K562 (cell line): Measurements from ENCODE around the gene FGF11. TPM values are rescaled to one million over a fixed set of nuclear protein-coding genes. Genes with fewer than 3 reads are reported as not detected.

Source experiments
- ATAC-seq: fragments of 200-7000 bp; cut with Tn5 transposase; 3 replicates; pipeline ENCODE4 v1.9.1; 2020; ENCODE audit warnings: moderate library complexity
- Bru-seq: library from RNA; stranded (reverse); fragments of 400-500 nt; gene quantifications from one replicate; lab custom pipeline; 2021; lab: Mats Ljungman, UMichigan
- BruChase-seq, 2 experiments: library from RNA; stranded (reverse); fragments of 400-500 nt; gene quantifications; one replicate each; lab custom pipeline; 2021; lab: Mats Ljungman, UMichigan
- BruUV-seq: library from RNA; stranded (reverse); fragments of 400-500 nt; replicated peaks from 2 replicates; lab custom pipeline; 2021; lab: Mats Ljungman, UMichigan
- CTCF ChIA-PET: fragments of 300-600 bp; formaldehyde crosslinking; extraction: SDS; loops from one replicate; lab custom pipeline; 2021; ENCODE audit warnings: low intra/inter-chr PET ratio; lab: Yijun Ruan, JAX
- POLR2A ChIA-PET: fragments of 300-600, 350-650 bp; sonication (Branson Sonifier 250); formaldehyde crosslinking; extraction: SDS; loops from one replicate; lab custom pipeline; 2021; ENCODE audit warnings: antibody characterized with exemption, inconsistent platforms; lab: Yijun Ruan, JAX
- DNase-seq, 4 experiments: peaks; one replicate each; pipeline versions ENCODE4 v3.0.0 to v3.0.0-alpha.2; 2011 to 2018; ENCODE audit warnings: low spot score in 3 of 4, mixed read lengths in 3 of 4; ENCODE audit errors: extremely low read depth in 1 of 4
- FAIRE-seq: peaks from 2 replicates; lab custom pipeline; 2011; peaks lifted over from hg19 to GRCh38; lab: Jason Lieb, UNC
- H2AFZ ChIP-seq: 2 replicates; pipeline ENCODE4 v1.6.0; 2011; ENCODE audit warnings: low read depth, low read length, control low read depth, inconsistent platforms
- H3K27ac ChIP-seq: fragments of 200-600 bp; 3 replicates; pipeline ENCODE4 v1.8.0; 2011; ENCODE audit warnings: low read depth, mild to moderate bottlenecking, control low read depth, inconsistent platforms, low read length, moderate library complexity, mixed read lengths; ENCODE audit errors: extremely low read depth
- H3K27me3 ChIP-seq, 2 experiments: fragments of 300-600 bp in 1 of 2; 2 replicates in 1 of 2; 3 replicates in 1 of 2; pipeline versions ENCODE4 v1.6.0 to v1.8.0; 2011; ENCODE audit warnings: inconsistent platforms in 2 of 2, low read length in 2 of 2, mild to moderate bottlenecking in 1 of 2, mixed read lengths in 1 of 2, moderate library complexity in 1 of 2; ENCODE audit not compliant: control insufficient read depth in 2 of 2, insufficient read depth in 2 of 2
- H3K36me3 ChIP-seq: fragments of 300-600 bp; 3 replicates; pipeline ENCODE4 v1.8.0; 2011; ENCODE audit warnings: mild to moderate bottlenecking, low read length, inconsistent platforms; ENCODE audit not compliant: control insufficient read depth, insufficient read depth
- H3K4me1 ChIP-seq, 2 experiments: fragments of 200-600 bp in 1 of 2; replicated peaks in 1 of 2; 2 replicates in 1 of 2; 3 replicates in 1 of 2; pipeline versions ENCODE4 v1.5.1 to v1.8.0; 2011; ENCODE audit warnings: inconsistent platforms in 2 of 2, low read length in 2 of 2, mild to moderate bottlenecking in 1 of 2, mixed read lengths in 1 of 2, moderate library complexity in 1 of 2; ENCODE audit not compliant: control insufficient read depth in 2 of 2, insufficient read depth in 2 of 2
- H3K4me2 ChIP-seq: 2 replicates; pipeline ENCODE4 v1.6.1; 2011; ENCODE audit warnings: low read length, control low read depth, inconsistent platforms, mixed read lengths; ENCODE audit not compliant: insufficient read depth
- H3K4me3 ChIP-seq: fragments of 200-600 bp; sonication (generic), shearing (Covaris generic); 2 replicates; pipeline ENCODE4 v1.5.1; 2016; ENCODE audit warnings: control low read depth, inconsistent platforms
- H3K79me2 ChIP-seq: fragments of 200-600 bp; 3 replicates; pipeline ENCODE4 v1.8.0; 2011; ENCODE audit warnings: low read length, inconsistent platforms; ENCODE audit not compliant: control insufficient read depth, insufficient read depth
- H3K9ac ChIP-seq, 2 experiments: 2 replicates each; pipeline versions ENCODE4 v1.6.0 to v1.6.1; 2011; ENCODE audit warnings: low read depth in 2 of 2, low read length in 2 of 2, control low read depth in 1 of 2, inconsistent platforms in 1 of 2, mild to moderate bottlenecking in 1 of 2, mixed read lengths in 1 of 2; ENCODE audit not compliant: insufficient read depth in 1 of 2
- H3K9me1 ChIP-seq: one replicate; pipeline ENCODE4 v1.6.0; 2011; ENCODE audit warnings: inconsistent platforms, mild to moderate bottlenecking, low read length, moderate library complexity; ENCODE audit not compliant: control insufficient read depth, insufficient read depth
- H3K9me3 ChIP-seq: replicated peaks from 2 replicates; pipeline ENCODE4 v1.5.1; 2011; ENCODE audit warnings: low read depth, low read length, inconsistent platforms; ENCODE audit not compliant: control insufficient read depth, insufficient read depth
- H4K20me1 ChIP-seq: replicated peaks from 2 replicates; pipeline ENCODE4 v1.6.1; 2011; ENCODE audit warnings: low read length, inconsistent platforms, mixed read lengths; ENCODE audit not compliant: control insufficient read depth, insufficient read depth
- CCAR2 ChIP-seq: fragments of 200-400 bp; formaldehyde crosslinking; IDR thresholded peaks from 2 replicates; pipeline ENCODE4 v1.6.1; 2017; ENCODE audit warnings: mild to moderate bottlenecking, low read depth, low read length
- CHD2 ChIP-seq: IDR thresholded peaks from 2 replicates; pipeline ENCODE4 v1.6.1; 2011; ENCODE audit warnings: low read depth, low read length
- FOXK1 ChIP-seq: sonication (generic); formaldehyde crosslinking; IDR thresholded peaks from 2 replicates; pipeline ENCODE4 v1.8.0; 2022; ENCODE audit warnings: missing genetic modification reagents, mild to moderate bottlenecking, borderline replicate concordance
- KAT7 ChIP-seq: sonication (generic); formaldehyde crosslinking; IDR thresholded peaks from 2 replicates; pipeline ENCODE4 v1.8.0; 2022; ENCODE audit warnings: missing genetic modification reagents, mild to moderate bottlenecking, borderline replicate concordance
- PHF8 ChIP-seq: fragments of 200-600 bp; sonication (generic); IDR thresholded peaks from 2 replicates; pipeline ENCODE4 v1.6.1; 2012; ENCODE audit warnings: mixed run types, mild to moderate bottlenecking, inconsistent platforms, low read length, moderate library complexity, borderline replicate concordance
- ZBTB33 ChIP-seq: sonication (generic); formaldehyde crosslinking; IDR thresholded peaks from 2 replicates; pipeline ENCODE4 v1.8.1; 2023; ENCODE audit warnings: mild to moderate bottlenecking, missing genetic modification reagents
- WGBS: fragments of 100-300 bp; shearing (Covaris generic); methylation state at CpG from one replicate; pipeline ENCODE4 v1.1.6; 2016; ENCODE audit warnings: low coverage, mixed read lengths; ENCODE audit not compliant: insufficient coverage; ENCODE audit errors: missing lambda C conversion rate; 5-methylcytosine and 5-hydroxymethylcytosine counted together
- in situ Hi-C: fragments of 300-500 bp; cut with MboI; formaldehyde crosslinking; loops from 4 replicates; pipeline ENCODE4 v1.15.0; 2018; ENCODE audit warnings: inconsistent platforms, mixed read lengths
- intact Hi-C: fragments of 100-400 bp; cut with micrococcal nuclease; formaldehyde crosslinking; loops from 2 replicates; pipeline ENCODE4 v1.14.2; 2022
- long read RNA-seq, 3 experiments: library from polyadenylated mRNA in 2 of 3; library from RNA in 1 of 3; unstranded in 2 of 3; stranded (forward) in 1 of 3; transcript quantifications; one replicate each; pipeline ENCODE4 v2.0.0, GENCODE V29; 2019 to 2022
- polyA minus RNA-seq, 3 experiments: library from RNA; depleted of rRNA, polyadenylated mRNA; stranded (reverse); fragments of >200 nt; gene quantifications; 2 replicates each; pipeline ENCODE4 v1.2.3, GENCODE V29; 2011
- polyA plus RNA-seq, 8 experiments: library from polyadenylated mRNA; depleted of rRNA in 4 of 8; stranded (reverse) in 5 of 8; unstranded in 3 of 8; fragments of >200 nt; fragmentation: Nextera tagmentation in 2 of 8; fragmentation: Illumina TruSeq in 1 of 8; extraction: Ambion mirVana in 2 of 8; extraction: Trizol in 1 of 8; gene quantifications; 2 replicates each; pipeline versions ENCODE4 v1.2.1 to v1.2.3, GENCODE V29; 2011 to 2014; ENCODE audit warnings: inconsistent platforms in 1 of 8, missing spikeins in 1 of 8
- total RNA-seq, 7 experiments: library from RNA; depleted of rRNA in 6 of 7; stranded (reverse); fragments of >200 nt in 6 of 7; fragmentation: Illumina TruSeq in 2 of 7; extraction: Trizol in 2 of 7; gene quantifications; 2 replicates each; pipeline versions ENCODE4 v1.2.1 to v1.2.3, GENCODE V29; 2011 to 2021; ENCODE audit warnings: low replicate concordance in 1 of 7

The FGF11 gene
- total RNA-seq (2011; cell fraction: chromatin; rRNA removed; ENCODE audit: low replicate concordance), result 5.6 and 12.1 TPM in 2 replicates
- 6.7 and 7.5 TPM in 2 replicates for total RNA-seq (2011; cell fraction: nucleolus; rRNA removed)
- total RNA-seq (2011; cell fraction: nucleoplasm; rRNA removed), result 7.7 and 14.8 TPM in 2 replicates
- total RNA-seq (2014; rRNA removed), result 3.0 and 3.5 TPM in 2 replicates
- total RNA-seq (2014; rRNA removed; fragmentation: Illumina TruSeq; extraction: Trizol), result 2.7 and 3.2 TPM in 2 replicates
- 2.2 and 3.3 TPM in 2 replicates for total RNA-seq (2015; rRNA removed; fragmentation: Illumina TruSeq; extraction: Trizol)
- total RNA-seq (2021), result 4.4 and 5.8 TPM in 2 replicates
- 4.7 and 10.4 TPM in 2 replicates for polyA plus RNA-seq (2011; rRNA removed)
- polyA plus RNA-seq (2011; cell fraction: cytosol; rRNA removed), result 5.5 and 8.1 TPM in 2 replicates
- 23.3 and 26.0 TPM in 2 replicates for polyA plus RNA-seq (2011; cell fraction: nucleus; rRNA removed)
- polyA plus RNA-seq (2012), result 6.5 and 7.3 TPM in 2 replicates
- 6.1 and 7.5 TPM in 2 replicates for polyA plus RNA-seq (2014; fragmentation: Illumina TruSeq; extraction: Trizol)
- polyA plus RNA-seq (2014; fragmentation: Nextera tagmentation; extraction: Ambion mirVana), result 1 to 10 TPM; 1.2 to 1.4 TPM
- polyA plus RNA-seq (2014; rRNA removed), result 3.2 and 3.4 TPM in 2 replicates
- polyA minus RNA-seq (2011; rRNA and poly(A)+ RNA removed), result 2.2 and 3.4 TPM in 2 replicates
- 1.9 and 3.9 TPM in 2 replicates for polyA minus RNA-seq (2011; cell fraction: cytosol; rRNA and poly(A)+ RNA removed)
- polyA minus RNA-seq (2011; cell fraction: nucleus; rRNA and poly(A)+ RNA removed), result 2.7 and 5.2 TPM in 2 replicates
- percentile 52 among the genes with signal in this experiment for Bru-seq, nascent RNA
- BruChase-seq, experiment 1, labeled RNA remaining after a 2-hour chase, result percentile 54 among the genes with signal in this experiment
- BruChase-seq, experiment 2, labeled RNA remaining after a 6-hour chase, result percentile 53 among the genes with signal in this experiment
- long read RNA-seq, experiment 1, result 0 reads
- long read RNA-seq, experiment 2, partial matches to known transcripts, result 0 of 4 reads
- long read RNA-seq, experiment 2, other reads (novel, unspliced or antisense), result 2 of 4 reads
- long read RNA-seq, experiment 3, result 0 reads

- in situ Hi-C loops, result no loop called here
- no peaks in the 10 kb centered on the region for H3K9me3 ChIP-seq
- no TSS peak for BruUV-seq
- peaks cover 20 to 71% of the 10 kb centered on the region in 2 experiments; a peak in 4 of 5 replicates for H3K4me1 ChIP-seq
- no peaks in the 10 kb centered on the region for H4K20me1 ChIP-seq
- H3K4me2 ChIP-seq, result peak within 1 kb of the TSS; percentile 76
- H3K27me3 ChIP-seq, result no peaks in the 10 kb centered on the region
- H3K36me3 ChIP-seq, result no peaks in the 10 kb centered on the region
- peak within 1 kb of the TSS; percentile 62; the same call in 1 of the 3 replicates for H3K27ac ChIP-seq
- ChIA-PET POLR2A (interaction anchor here (0.8 kb wide), 1 partner anchor 117 kb away, joined by 3 read pairs; no protein-coding TSS in a partner anchor), CTCF (no interaction called here)
- FAIRE-seq (no peak), DNase-seq (no peak), ATAC-seq (no peak)
- peak within 1 kb of the TSS; percentile 52 for H3K4me3 ChIP-seq
- peaks cover 7% of the 10 kb centered on the region; the same call in 2 of the 3 replicates for H3K79me2 ChIP-seq
- peak within 1 kb of the TSS; percentile 89 for H2AFZ ChIP-seq
- peak within 1 kb of the TSS; percentile 68 to 92; a peak in 3 of 4 replicates for H3K9ac ChIP-seq
- TF ChIP-seq CCAR2 (no peak), KAT7 (CRISPR knock-in tag) (no peak), ZBTB33 (CRISPR knock-in tag) (peak; percentile 88), CHD2 (peak; percentile 32; the same call in 1 of the 2 replicates), FOXK1 (no peak), PHF8 (peak; percentile 13; the same call in 1 of the 2 replicates)
- WGBS, result 61% methylated on average over 14 of the region's 50 CpGs
- intact Hi-C loops, result loop anchor here (5.0 kb wide), 2 partner anchors 37 to 43 kb away; partner anchors contain the start of genes POLR2A, SLC35G6 and TMEM256
- H3K9me1 ChIP-seq, result peaks cover 3% of the 10 kb centered on the region
These were observed at the start of gene FGF11 for GRCh38 chr17:7439462-7440112. TSS of gene FGF11 (plus strand) at chr17:7439512. CDS start at chr17:7439621, 109 bp downstream.
